PFSK-1 (cell line): ENCODE measurements around the gene CASTOR2.

Source experiments
- POLR2AphosphoS5 ChIP-seq: IDR thresholded peaks from 2 replicates; pipeline ENCODE4 v1.6.1; 2012; ENCODE audit warnings: low read depth, mild to moderate bottlenecking, control low read depth, low read length, moderate library complexity
- TAF1 ChIP-seq: IDR thresholded peaks from 2 replicates; pipeline ENCODE4 v1.6.1; 2012; ENCODE audit warnings: low read length, control low read depth, borderline replicate concordance; ENCODE audit not compliant: insufficient read depth

- TF ChIP-seq TAF1 (no peak), POLR2AphosphoS5 (no peak)
Measured at GRCh38 chr7:75033826-75034225, 69.3 kb downstream of the CASTOR2 start.
